HepG2 (cell line): ENCODE results near the gene CD300LF. TPM values are rescaled to one million over a fixed set of nuclear protein-coding genes. Genes with fewer than 3 reads are reported as not detected.

Experiments
- CC2D1A ChIP-seq: sonication (generic); formaldehyde crosslinking; IDR thresholded peaks from 2 replicates; pipeline ENCODE4 v1.8.1; 2023; ENCODE audit warnings: mild to moderate bottlenecking, missing genetic modification reagents
- HCFC1 ChIP-seq: fragments of 150-350 bp; IDR thresholded peaks from 2 replicates; pipeline ENCODE4 v1.6.1; 2014; ENCODE audit warnings: low read depth, low read length
- HDAC6 ChIP-seq: fragments of 200-600 bp; sonication (generic); IDR thresholded peaks from 2 replicates; pipeline ENCODE4 v1.7.0; 2017; ENCODE audit warnings: mild to moderate bottlenecking, antibody characterized with exemption, low read length, low read depth
- KDM4B ChIP-seq: sonication (generic); formaldehyde crosslinking; IDR thresholded peaks from 2 replicates; pipeline ENCODE4 v1.4.0; 2020; ENCODE audit warnings: missing genetic modification reagents
- LCORL ChIP-seq, 2 experiments: fragments of 450-650 bp in 1 of 2; sonication (generic) in 1 of 2; formaldehyde crosslinking in 1 of 2; IDR thresholded peaks; 2 replicates each; pipeline versions ENCODE4 v1.5.0 to v1.6.1; 2017 to 2020; ENCODE audit warnings: antibody characterized with exemption in 1 of 2, missing genetic modification reagents in 1 of 2
- NCOR1 ChIP-seq: fragments of 200-600 bp; sonication (generic); IDR thresholded peaks from 2 replicates; pipeline ENCODE4 v1.7.0; 2017; ENCODE audit warnings: antibody characterized with exemption, low read length, borderline replicate concordance
- PHF20 ChIP-seq: sonication (generic); formaldehyde crosslinking; IDR thresholded peaks from 2 replicates; pipeline ENCODE4 v1.5.0; 2020; ENCODE audit warnings: mild to moderate bottlenecking, missing genetic modification reagents
- REXO4 ChIP-seq: sonication (generic); formaldehyde crosslinking; IDR thresholded peaks from 2 replicates; pipeline ENCODE4 v1.8.0; 2022; ENCODE audit warnings: missing genetic modification reagents, mild to moderate bottlenecking, borderline replicate concordance
- TEAD2 ChIP-seq: sonication (generic); formaldehyde crosslinking; IDR thresholded peaks from 2 replicates; pipeline ENCODE4 v1.9.0; 2021; ENCODE audit warnings: missing genetic modification reagents
- TRIM24 ChIP-seq: sonication (generic); formaldehyde crosslinking; IDR thresholded peaks from 2 replicates; pipeline ENCODE4 v1.8.0; 2022; ENCODE audit warnings: mild to moderate bottlenecking, missing genetic modification reagents
- polyA plus RNA-seq, 8 experiments: library from polyadenylated mRNA; depleted of rRNA in 3 of 8; stranded (reverse) in 7 of 8; unstranded in 1 of 8; fragments of >200 nt; fragmentation: Illumina TruSeq in 4 of 8; extraction: Trizol in 4 of 8; gene quantifications; 2 replicates each; pipeline versions ENCODE4 v1.2.1 to v1.2.3, GENCODE V29; 2011 to 2016; ENCODE audit warnings: low read depth in 4 of 8, missing spikeins in 1 of 8, mixed read lengths in 1 of 8; ENCODE audit not compliant: insufficient read depth in 1 of 8
- total RNA-seq, 5 experiments: library from RNA; depleted of rRNA; stranded (reverse); fragments of >200 nt; fragmentation: Illumina TruSeq; extraction: Trizol; gene quantifications; 2 replicates each; pipeline ENCODE4 v1.2.3, GENCODE V29; 2016; ENCODE audit warnings: low read depth in 1 of 5
- TF ChIP-seq, protein P1 (sequence below): sonication (generic); formaldehyde crosslinking; IDR thresholded peaks from 2 replicates; pipeline ENCODE4 v1.5.0; 2020; ENCODE audit warnings: missing genetic modification reagents
- TF ChIP-seq, protein P2 (sequence below): IDR thresholded peaks from 2 replicates; pipeline ENCODE4 v1.6.1; 2016; ENCODE audit warnings: missing compliant biosample characterization, missing genetic modification reagents, borderline replicate concordance
- TF ChIP-seq, protein P3 (sequence below): sonication (generic); formaldehyde crosslinking; IDR thresholded peaks from 2 replicates; pipeline ENCODE4 v1.9.0; 2021; ENCODE audit warnings: mild to moderate bottlenecking, missing genetic modification reagents
- TF ChIP-seq, protein P4 (sequence below): IDR thresholded peaks from 2 replicates; pipeline ENCODE4 v1.6.1; 2016
- TF ChIP-seq, protein P5 (sequence below): sonication (generic); formaldehyde crosslinking; IDR thresholded peaks from 2 replicates; pipeline ENCODE4 v1.5.0; 2020; ENCODE audit warnings: mild to moderate bottlenecking, missing genetic modification reagents
- TF ChIP-seq, protein P6 (sequence below): IDR thresholded peaks from 2 replicates; pipeline ENCODE4 v1.6.1; 2016; ENCODE audit warnings: low read depth, borderline replicate concordance

CD300LF gene
- total and polyA plus RNA-seq, 2 of the 13 experiments (the other 11 are each of a cell fraction or from before 2014, with no cell fraction given) = not detected

DNA sequence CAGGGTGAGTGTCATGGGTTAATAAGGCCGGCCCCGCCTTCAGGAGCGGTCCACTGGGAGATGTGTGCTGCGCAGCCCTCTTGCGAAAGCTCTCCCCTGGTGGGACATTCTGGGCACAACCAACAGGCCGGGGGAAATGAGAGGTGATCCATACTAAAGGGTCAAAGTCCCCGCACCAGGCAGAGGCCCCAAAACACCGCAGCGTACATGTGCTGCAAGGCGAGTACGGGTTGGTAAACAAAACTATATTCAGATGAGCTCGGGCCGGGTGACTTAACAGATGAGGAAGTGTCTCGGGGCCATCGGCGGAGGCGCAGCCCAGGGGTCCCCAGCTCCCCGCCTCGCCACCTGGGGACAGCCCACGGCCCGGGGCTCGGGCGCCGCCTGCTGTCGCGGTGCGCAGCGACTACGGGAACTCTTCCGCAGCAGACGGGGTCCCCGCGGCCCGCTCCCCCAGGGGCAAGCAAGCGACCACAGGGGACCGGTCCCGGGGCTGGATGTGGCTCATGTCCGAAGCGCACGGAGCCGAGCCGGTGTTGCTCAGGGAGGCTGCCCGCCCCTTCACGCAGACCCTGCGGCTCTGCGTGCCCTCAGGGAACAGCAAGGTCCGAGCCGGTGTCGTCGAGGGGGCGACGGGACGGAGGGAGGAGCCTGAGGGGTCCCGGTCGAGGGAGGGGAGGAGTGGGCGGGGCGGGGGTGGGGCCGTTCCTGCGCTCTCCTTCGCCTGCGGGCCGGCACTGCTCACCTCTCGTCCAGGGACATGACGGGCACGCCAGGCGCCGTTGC lies 24.0 kb upstream of the CD300LF start, which contains the start of gene RAB37 (continued):
- TF ChIP-seq, protein P1, sequence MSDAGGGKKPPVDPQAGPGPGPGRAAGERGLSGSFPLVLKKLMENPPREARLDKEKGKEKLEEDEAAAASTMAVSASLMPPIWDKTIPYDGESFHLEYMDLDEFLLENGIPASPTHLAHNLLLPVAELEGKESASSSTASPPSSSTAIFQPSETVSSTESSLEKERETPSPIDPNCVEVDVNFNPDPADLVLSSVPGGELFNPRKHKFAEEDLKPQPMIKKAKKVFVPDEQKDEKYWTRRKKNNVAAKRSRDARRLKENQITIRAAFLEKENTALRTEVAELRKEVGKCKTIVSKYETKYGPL = no peak
- no peak for TF ChIP-seq TRIM24 (CRISPR knock-in tag)
- TF ChIP-seq KDM4B (CRISPR knock-in tag) = peak; percentile 78; the same call in 1 of the 2 replicates
- peak; percentile 78 for TF ChIP-seq LCORL (IDR thresholded peaks at IDR 0.05)
- peak; percentile 100 for TF ChIP-seq LCORL (CRISPR knock-in tag; IDR thresholded peaks at IDR 0.05)
- TF ChIP-seq CC2D1A (CRISPR knock-in tag) = no peak
- peak; percentile 15; the same call in 1 of the 2 replicates for TF ChIP-seq HCFC1
- no peak for TF ChIP-seq REXO4 (CRISPR knock-in tag)
- TF ChIP-seq HDAC6 = no peak
- TF ChIP-seq TEAD2 (CRISPR knock-in tag) = no peak
- TF ChIP-seq NCOR1 = peak; percentile 93
- TF ChIP-seq, protein P2, sequence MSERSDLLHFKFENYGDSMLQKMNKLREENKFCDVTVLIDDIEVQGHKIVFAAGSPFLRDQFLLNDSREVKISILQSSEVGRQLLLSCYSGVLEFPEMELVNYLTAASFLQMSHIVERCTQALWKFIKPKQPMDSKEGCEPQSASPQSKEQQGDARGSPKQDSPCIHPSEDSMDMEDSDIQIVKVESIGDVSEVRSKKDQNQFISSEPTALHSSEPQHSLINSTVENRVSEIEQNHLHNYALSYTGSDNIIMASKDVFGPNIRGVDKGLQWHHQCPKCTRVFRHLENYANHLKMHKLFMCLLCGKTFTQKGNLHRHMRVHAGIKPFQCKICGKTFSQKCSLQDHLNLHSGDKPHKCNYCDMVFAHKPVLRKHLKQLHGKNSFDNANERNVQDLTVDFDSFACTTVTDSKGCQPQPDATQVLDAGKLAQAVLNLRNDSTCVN (CRISPR knock-in tag) = peak; percentile 31; the same call in 1 of the 2 replicates
- TF ChIP-seq, protein P3, sequence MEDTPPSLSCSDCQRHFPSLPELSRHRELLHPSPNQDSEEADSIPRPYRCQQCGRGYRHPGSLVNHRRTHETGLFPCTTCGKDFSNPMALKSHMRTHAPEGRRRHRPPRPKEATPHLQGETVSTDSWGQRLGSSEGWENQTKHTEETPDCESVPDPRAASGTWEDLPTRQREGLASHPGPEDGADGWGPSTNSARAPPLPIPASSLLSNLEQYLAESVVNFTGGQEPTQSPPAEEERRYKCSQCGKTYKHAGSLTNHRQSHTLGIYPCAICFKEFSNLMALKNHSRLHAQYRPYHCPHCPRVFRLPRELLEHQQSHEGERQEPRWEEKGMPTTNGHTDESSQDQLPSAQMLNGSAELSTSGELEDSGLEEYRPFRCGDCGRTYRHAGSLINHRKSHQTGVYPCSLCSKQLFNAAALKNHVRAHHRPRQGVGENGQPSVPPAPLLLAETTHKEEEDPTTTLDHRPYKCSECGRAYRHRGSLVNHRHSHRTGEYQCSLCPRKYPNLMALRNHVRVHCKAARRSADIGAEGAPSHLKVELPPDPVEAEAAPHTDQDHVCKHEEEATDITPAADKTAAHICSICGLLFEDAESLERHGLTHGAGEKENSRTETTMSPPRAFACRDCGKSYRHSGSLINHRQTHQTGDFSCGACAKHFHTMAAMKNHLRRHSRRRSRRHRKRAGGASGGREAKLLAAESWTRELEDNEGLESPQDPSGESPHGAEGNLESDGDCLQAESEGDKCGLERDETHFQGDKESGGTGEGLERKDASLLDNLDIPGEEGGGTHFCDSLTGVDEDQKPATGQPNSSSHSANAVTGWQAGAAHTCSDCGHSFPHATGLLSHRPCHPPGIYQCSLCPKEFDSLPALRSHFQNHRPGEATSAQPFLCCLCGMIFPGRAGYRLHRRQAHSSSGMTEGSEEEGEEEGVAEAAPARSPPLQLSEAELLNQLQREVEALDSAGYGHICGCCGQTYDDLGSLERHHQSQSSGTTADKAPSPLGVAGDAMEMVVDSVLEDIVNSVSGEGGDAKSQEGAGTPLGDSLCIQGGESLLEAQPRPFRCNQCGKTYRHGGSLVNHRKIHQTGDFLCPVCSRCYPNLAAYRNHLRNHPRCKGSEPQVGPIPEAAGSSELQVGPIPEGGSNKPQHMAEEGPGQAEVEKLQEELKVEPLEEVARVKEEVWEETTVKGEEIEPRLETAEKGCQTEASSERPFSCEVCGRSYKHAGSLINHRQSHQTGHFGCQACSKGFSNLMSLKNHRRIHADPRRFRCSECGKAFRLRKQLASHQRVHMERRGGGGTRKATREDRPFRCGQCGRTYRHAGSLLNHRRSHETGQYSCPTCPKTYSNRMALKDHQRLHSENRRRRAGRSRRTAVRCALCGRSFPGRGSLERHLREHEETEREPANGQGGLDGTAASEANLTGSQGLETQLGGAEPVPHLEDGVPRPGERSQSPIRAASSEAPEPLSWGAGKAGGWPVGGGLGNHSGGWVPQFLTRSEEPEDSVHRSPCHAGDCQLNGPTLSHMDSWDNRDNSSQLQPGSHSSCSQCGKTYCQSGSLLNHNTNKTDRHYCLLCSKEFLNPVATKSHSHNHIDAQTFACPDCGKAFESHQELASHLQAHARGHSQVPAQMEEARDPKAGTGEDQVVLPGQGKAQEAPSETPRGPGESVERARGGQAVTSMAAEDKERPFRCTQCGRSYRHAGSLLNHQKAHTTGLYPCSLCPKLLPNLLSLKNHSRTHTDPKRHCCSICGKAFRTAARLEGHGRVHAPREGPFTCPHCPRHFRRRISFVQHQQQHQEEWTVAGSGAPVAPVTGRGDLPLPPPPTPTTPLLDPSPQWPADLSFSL = peak; percentile 72; the same call in 1 of the 2 replicates
- TF ChIP-seq PHF20 (CRISPR knock-in tag) = peak; percentile 54
- TF ChIP-seq, protein P4, sequence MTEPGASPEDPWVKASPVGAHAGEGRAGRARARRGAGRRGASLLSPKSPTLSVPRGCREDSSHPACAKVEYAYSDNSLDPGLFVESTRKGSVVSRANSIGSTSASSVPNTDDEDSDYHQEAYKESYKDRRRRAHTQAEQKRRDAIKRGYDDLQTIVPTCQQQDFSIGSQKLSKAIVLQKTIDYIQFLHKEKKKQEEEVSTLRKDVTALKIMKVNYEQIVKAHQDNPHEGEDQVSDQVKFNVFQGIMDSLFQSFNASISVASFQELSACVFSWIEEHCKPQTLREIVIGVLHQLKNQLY = peak; percentile 82
- TF ChIP-seq, protein P5, sequence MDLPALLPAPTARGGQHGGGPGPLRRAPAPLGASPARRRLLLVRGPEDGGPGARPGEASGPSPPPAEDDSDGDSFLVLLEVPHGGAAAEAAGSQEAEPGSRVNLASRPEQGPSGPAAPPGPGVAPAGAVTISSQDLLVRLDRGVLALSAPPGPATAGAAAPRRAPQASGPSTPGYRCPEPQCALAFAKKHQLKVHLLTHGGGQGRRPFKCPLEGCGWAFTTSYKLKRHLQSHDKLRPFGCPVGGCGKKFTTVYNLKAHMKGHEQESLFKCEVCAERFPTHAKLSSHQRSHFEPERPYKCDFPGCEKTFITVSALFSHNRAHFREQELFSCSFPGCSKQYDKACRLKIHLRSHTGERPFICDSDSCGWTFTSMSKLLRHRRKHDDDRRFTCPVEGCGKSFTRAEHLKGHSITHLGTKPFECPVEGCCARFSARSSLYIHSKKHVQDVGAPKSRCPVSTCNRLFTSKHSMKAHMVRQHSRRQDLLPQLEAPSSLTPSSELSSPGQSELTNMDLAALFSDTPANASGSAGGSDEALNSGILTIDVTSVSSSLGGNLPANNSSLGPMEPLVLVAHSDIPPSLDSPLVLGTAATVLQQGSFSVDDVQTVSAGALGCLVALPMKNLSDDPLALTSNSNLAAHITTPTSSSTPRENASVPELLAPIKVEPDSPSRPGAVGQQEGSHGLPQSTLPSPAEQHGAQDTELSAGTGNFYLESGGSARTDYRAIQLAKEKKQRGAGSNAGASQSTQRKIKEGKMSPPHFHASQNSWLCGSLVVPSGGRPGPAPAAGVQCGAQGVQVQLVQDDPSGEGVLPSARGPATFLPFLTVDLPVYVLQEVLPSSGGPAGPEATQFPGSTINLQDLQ (CRISPR knock-in tag) = peak; percentile 97
- TF ChIP-seq, protein P6, sequence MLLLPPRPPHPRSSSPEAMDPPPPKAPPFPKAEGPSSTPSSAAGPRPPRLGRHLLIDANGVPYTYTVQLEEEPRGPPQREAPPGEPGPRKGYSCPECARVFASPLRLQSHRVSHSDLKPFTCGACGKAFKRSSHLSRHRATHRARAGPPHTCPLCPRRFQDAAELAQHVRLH (CRISPR knock-in tag) = peak; percentile 82
